GM12878 (cell line): ENCODE data around the gene SMARCD3.

Source experiments
- BRCA1 ChIP-seq: IDR thresholded peaks from 2 replicates; pipeline ENCODE4 v1.6.1; 2011; ENCODE audit warnings: low read depth, low read length, improper control_type of control experiment
- ELK1 ChIP-seq: IDR thresholded peaks from 2 replicates; pipeline ENCODE4 v1.6.1; 2012; ENCODE audit warnings: low read depth, low read length, improper control_type of control experiment
- HSF1 ChIP-seq: fragments of 150-350 bp; IDR thresholded peaks from 2 replicates; pipeline ENCODE4 v1.6.1; 2014; ENCODE audit warnings: mild to moderate bottlenecking, low read depth, low read length
- POLR2A ChIP-seq: IDR thresholded peaks from 2 replicates; pipeline ENCODE4 v1.6.1; 2011; ENCODE audit warnings: low read depth, mild to moderate bottlenecking, low read length
- POU2F2 ChIP-seq: IDR thresholded peaks from 3 replicates; pipeline ENCODE4 v1.6.1; 2011; ENCODE audit warnings: low read depth, mild to moderate bottlenecking, low read length, borderline replicate concordance
- RFX5 ChIP-seq: IDR thresholded peaks from 2 replicates; pipeline ENCODE4 v1.6.1; 2011; ENCODE audit warnings: low read depth, low read length, improper control_type of control experiment
- ZNF24 ChIP-seq: fragments of 450-650 bp; IDR thresholded peaks from 2 replicates; pipeline ENCODE4 v1.6.1; 2017; ENCODE audit warnings: antibody characterized with exemption, mild to moderate bottlenecking

DNA sequence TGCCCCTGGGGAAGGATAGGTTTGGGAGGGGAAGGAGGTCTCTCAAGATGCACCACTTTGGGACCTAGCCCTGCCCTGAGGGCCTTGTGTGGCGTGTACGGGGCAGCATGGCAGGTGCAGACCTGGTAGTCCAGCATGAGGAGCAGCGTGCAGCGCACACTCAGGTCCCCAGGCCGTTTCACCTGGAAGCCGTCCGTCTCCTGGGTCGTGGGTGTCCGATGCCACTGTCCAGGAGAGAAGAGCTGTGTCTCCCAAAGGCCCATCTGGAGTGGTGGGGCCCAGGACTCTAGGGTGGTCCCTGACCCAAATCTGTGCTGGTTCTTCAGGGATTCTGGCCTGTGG, 6.8 kb downstream of the SMARCD3 start:
- TF ChIP-seq ELK1 = no peak
- no peak for TF ChIP-seq POU2F2
- no peak; the same call in 1 of the 2 replicates for TF ChIP-seq POLR2A
- no peak for TF ChIP-seq RFX5
- TF ChIP-seq HSF1 = no peak
- TF ChIP-seq BRCA1 = no peak
- TF ChIP-seq ZNF24 = no peak
